Gastroesophageal sphincter (tissue), 4 donors: Measurements from ENCODE around the gene EHMT1. TPM values are rescaled to one million over a fixed set of nuclear protein-coding genes. Genes with fewer than 3 reads are reported as not detected.

Source experiments
- ATAC-seq: fragments of 150-250 bp; one replicate; pipeline ENCODE4 v1.9.1; 2016; ENCODE audit warnings: mild to moderate bottlenecking, moderate library complexity
- H3K27ac ChIP-seq, 4 donors: fragments of 200-600 bp; sonication (generic) in 3 of 4; 1 replicate in 3 of 4; 2 replicates in 1 of 4; pipeline ENCODE4 v1.5.1; 2016 to 2019
- H3K27me3 ChIP-seq: fragments of 200-600 bp; sonication (generic); one replicate; pipeline ENCODE4 v1.5.1; 2019
- H3K36me3 ChIP-seq, 2 donors: fragments of 200-600 bp; sonication (generic); one replicate each; pipeline ENCODE4 v1.5.1; 2019; ENCODE audit warnings: control low read depth in 1 of 2
- H3K4me1 ChIP-seq, 3 donors: fragments of 200-600 bp; sonication (generic); 1 replicate in 2 of 3; 2 replicates in 1 of 3; pipeline ENCODE4 v1.5.1; 2016 to 2019; ENCODE audit warnings: control low read depth in 2 of 3
- H3K4me3 ChIP-seq, 2 donors: fragments of 200-600 bp; sonication (generic); one replicate each; pipeline ENCODE4 v1.5.1; 2019; ENCODE audit warnings: mild to moderate bottlenecking in 1 of 2, moderate library complexity in 1 of 2
- H3K9me3 ChIP-seq, 3 donors: fragments of 200-600 bp; sonication (generic); one replicate each; pipeline ENCODE4 v1.5.1; 2017 to 2019; ENCODE audit warnings: control low read depth in 2 of 3
- EP300 ChIP-seq: sonication (generic); formaldehyde crosslinking; IDR thresholded peaks from one replicate; pipeline ENCODE4 v1.6.1; 2017; ENCODE audit warnings: antibody characterized with exemption, mild to moderate bottlenecking
- POLR2A ChIP-seq, 2 donors: fragments of 450-650 bp; IDR thresholded peaks; one replicate each; pipeline ENCODE4 v1.6.1; 2017; ENCODE audit warnings: antibody characterized with exemption in 2 of 2, mild to moderate bottlenecking in 2 of 2, moderate library complexity in 1 of 2
- POLR2AphosphoS5 ChIP-seq: sonication (generic); formaldehyde crosslinking; IDR thresholded peaks from one replicate; pipeline ENCODE4 v1.6.1; 2017; ENCODE audit warnings: antibody characterized with exemption
- WGBS, 2 donors: methylation state at CpG; one replicate each; pipeline ENCODE4 v1.1.5; 2018; ENCODE audit warnings: low coverage in 1 of 2; 5-methylcytosine and 5-hydroxymethylcytosine counted together
- total RNA-seq, 4 donors: library from RNA; depleted of rRNA; stranded (reverse); fragments of >200 nt; gene quantifications; one replicate each; pipeline ENCODE4 v1.1.0, GENCODE V29; 2016
- TF ChIP-seq, protein P1 (sequence below), 4 experiments: fragments of 200-600 bp in 2 of 4; fragments of 450-650 bp in 2 of 4; sonication (generic) in 1 of 4; IDR thresholded peaks; one replicate each; pipeline ENCODE4 v1.5.1; 2017 to 2019; ENCODE audit warnings: antibody characterized with exemption in 4 of 4, mild to moderate bottlenecking in 2 of 4, moderate library complexity in 2 of 4

EHMT1 gene
- total RNA-seq, result 10 to 100 TPM; 49.2 to 79.7 (median 64.7) TPM

DNA sequence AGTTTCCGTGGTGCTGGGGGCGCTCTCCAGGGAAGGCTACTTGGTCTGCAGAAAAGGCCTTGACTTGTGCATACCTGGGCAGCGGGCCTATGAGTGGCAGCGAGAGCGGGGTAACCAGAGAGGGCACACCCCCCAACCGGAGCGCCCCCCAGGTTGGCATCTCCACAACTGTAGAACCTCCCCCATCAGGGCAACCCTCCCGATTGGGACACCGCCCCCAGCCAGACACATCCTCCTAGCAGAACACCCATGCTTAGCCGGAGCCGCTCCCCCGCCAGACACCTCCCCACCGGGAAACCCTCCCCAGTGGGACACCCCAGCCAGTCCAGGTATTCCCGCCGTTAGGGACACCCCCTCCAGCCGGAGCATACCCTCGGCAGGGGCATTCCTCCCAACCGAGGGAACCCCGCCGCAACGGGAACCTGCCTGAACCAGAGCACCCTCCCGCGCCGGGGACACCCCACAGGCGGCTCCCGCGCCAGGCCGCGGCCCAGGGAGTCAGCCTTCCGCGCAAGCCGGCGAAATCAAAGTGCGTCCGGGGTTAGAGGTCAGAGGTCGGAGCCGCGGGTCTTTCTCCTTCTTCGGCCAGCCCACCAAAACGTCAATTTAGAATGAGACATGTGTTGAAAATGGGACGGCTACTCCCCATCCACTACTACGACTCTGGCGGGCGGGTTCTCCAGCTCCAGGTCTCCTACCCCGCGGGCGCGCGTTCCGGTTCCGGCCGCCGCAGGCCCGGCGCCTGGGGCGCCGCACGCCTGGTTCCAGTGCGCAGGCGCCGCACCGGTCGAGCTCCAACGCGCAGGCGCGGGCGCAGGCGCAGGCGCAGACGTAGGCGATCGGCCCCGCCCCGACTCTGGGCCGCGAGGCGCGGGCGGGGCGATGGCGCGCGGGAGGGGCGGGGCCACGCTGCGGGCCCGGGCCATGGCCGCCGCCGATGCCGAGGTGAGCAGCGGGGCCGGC is at the start of gene EHMT1:
Gene EHMT1 (plus strand): TSS at position 901 of the 963 bp plus-strand sequence. CDS start 24 bp downstream, at position 925.
- peak; percentile 61 to 62 for TF ChIP-seq POLR2A (IDR thresholded peaks at IDR 0.05)
- TF ChIP-seq, protein P1, sequence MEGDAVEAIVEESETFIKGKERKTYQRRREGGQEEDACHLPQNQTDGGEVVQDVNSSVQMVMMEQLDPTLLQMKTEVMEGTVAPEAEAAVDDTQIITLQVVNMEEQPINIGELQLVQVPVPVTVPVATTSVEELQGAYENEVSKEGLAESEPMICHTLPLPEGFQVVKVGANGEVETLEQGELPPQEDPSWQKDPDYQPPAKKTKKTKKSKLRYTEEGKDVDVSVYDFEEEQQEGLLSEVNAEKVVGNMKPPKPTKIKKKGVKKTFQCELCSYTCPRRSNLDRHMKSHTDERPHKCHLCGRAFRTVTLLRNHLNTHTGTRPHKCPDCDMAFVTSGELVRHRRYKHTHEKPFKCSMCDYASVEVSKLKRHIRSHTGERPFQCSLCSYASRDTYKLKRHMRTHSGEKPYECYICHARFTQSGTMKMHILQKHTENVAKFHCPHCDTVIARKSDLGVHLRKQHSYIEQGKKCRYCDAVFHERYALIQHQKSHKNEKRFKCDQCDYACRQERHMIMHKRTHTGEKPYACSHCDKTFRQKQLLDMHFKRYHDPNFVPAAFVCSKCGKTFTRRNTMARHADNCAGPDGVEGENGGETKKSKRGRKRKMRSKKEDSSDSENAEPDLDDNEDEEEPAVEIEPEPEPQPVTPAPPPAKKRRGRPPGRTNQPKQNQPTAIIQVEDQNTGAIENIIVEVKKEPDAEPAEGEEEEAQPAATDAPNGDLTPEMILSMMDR (IDR thresholded peaks at IDR 0.05), result no peak
- peak; percentile 67 for TF ChIP-seq POLR2AphosphoS5
- Histone ChIP-seq H3K4me1 (peaks cover 8 to 61% (median 35%) of the 10 kb centered on the region in 3 donors), H3K4me3 (peak within 1 kb of the TSS; percentile 73 to 95), H3K36me3 (peaks cover 0 to 36% of the 10 kb centered on the region in 2 donors), H3K27ac (peak within 1 kb of the TSS; percentile 73 to 96 (median 93)), H3K27me3 (no peaks in the 10 kb centered on the region), H3K9me3 (no peaks in the 10 kb centered on the region)
- 0% methylated on average over 3 to 11 of the region's 94 CpGs for WGBS, 2 donors
- peak; percentile 96 for ATAC-seq

- Histone ChIP-seq H3K36me3 (peaks cover 0 to 56% of the 10 kb centered on the region in 2 donors), H3K9me3 (no peaks in the 10 kb centered on the region), H3K4me1 (no peaks in the 10 kb centered on the region), H3K27ac (no peak overlapping the region), H3K4me3 (no peak overlapping the region), H3K27me3 (no peaks in the 10 kb centered on the region)
- no peak for TF ChIP-seq POLR2AphosphoS5
- TF ChIP-seq POLR2A (IDR thresholded peaks at IDR 0.05), result no peak
- TF ChIP-seq, protein P1 (IDR thresholded peaks at IDR 0.05), result no peak
- TF ChIP-seq EP300, result no peak
- no peak for ATAC-seq
- WGBS, 2 donors, result 92 to 100% methylated on average over 1 to 5 of the region's 5 CpGs
Measured at GRCh38 chr9:137569609-137570203, 49.1 kb upstream of the EHMT1 start.

- H3K27ac ChIP-seq, result no peak overlapping the region
- no peak for TF ChIP-seq EP300
- H3K36me3 ChIP-seq, result peaks cover 0 to 61% of the 10 kb centered on the region in 2 donors
- H3K9me3 ChIP-seq, result no peaks in the 10 kb centered on the region
- H3K4me1 ChIP-seq, result no peaks in the 10 kb centered on the region
- WGBS, 2 donors, result 100% methylated on average over 1 to 2 of the region's 3 CpGs
- no peaks in the 10 kb centered on the region for H3K27me3 ChIP-seq
- no peak overlapping the region for H3K4me3 ChIP-seq
- no peak for ATAC-seq
Measured at GRCh38 chr9:137570566-137570965, 48.2 kb upstream of the EHMT1 start.

DNA sequence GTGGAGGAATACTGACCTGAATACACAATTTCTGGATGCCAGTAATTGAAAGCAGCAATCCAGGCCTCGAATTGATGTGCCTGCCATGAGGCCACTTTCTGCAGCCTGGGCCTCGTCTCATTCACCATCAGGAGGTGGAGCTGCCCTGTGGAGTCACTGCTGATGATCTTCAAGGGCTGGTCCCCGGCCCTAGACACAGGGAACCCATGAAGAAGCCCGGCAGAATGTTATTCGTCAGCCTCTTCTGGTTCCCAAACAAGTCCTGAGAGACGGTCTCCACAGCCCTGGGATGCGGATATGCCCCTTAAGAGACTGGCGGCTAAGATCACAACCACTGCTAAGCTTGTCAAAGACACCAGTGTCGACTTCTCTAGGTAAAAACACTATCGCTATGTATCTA is 44.6 kb upstream of the EHMT1 start:
- TF ChIP-seq EP300, result no peak
- TF ChIP-seq, protein P1 (IDR thresholded peaks at IDR 0.05), result no peak
- TF ChIP-seq POLR2A (IDR thresholded peaks at IDR 0.05), result no peak
- no peak for TF ChIP-seq POLR2AphosphoS5
- no peak for ATAC-seq
- H3K36me3 ChIP-seq, result peaks cover 0 to 65% of the 10 kb centered on the region in 2 donors
- WGBS, 2 donors, result 88% methylated on average over 4 of the region's 10 CpGs; no CpG with 5 or more reads in 1 of the 2 donors
- H3K4me1 ChIP-seq, result peaks cover 0 to 31% (median 11%) of the 10 kb centered on the region in 3 donors
- H3K27ac ChIP-seq, result no peak overlapping the region
- H3K4me3 ChIP-seq, result no peak overlapping the region
- H3K9me3 ChIP-seq, result no peaks in the 10 kb centered on the region
- H3K27me3 ChIP-seq, result no peaks in the 10 kb centered on the region

DNA sequence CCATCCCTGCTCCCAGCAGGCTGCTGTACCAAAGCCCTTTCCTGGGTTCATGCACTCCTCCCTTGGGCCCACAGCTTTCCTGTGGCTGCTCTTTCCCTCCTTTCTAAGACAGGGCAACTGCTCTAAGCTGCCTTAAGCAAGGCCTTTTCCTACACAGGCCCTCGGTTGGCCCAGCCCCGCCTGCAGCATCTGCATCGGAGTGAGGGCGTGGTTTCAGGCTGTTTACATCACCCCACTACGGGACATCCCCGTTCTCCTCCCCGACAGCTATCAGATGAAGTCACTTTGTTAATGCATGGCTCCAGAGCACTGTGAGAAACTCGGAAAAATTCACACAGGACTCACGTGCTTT is 43.5 kb upstream of the EHMT1 start:
- no peak overlapping the region for H3K4me3 ChIP-seq
- no peaks in the 10 kb centered on the region for H3K27me3 ChIP-seq
- H3K36me3 ChIP-seq, result peaks cover 0 to 62% of the 10 kb centered on the region in 2 donors
- no peak overlapping the region for H3K27ac ChIP-seq
- TF ChIP-seq POLR2AphosphoS5 (no peak), EP300 (no peak), POLR2A (IDR thresholded peaks at IDR 0.05) (no peak)
- TF ChIP-seq, protein P1 (IDR thresholded peaks at IDR 0.05), result no peak
- ATAC-seq, result no peak
- 72 to 80% methylated on average over 8 of the region's 9 CpGs for WGBS, 2 donors
- H3K9me3 ChIP-seq, result no peaks in the 10 kb centered on the region
- H3K4me1 ChIP-seq, result peaks cover 0 to 43% (median 11%) of the 10 kb centered on the region in 3 donors
